Umbilical cord (tissue), 2 donors: ENCODE data around the gene PPP1R3C. TPM values are rescaled to one million over a fixed set of nuclear protein-coding genes. Genes with fewer than 3 reads are reported as not detected.
A peak's percentile ranks its signal among the peaks of the same experiment; 100 is the strongest.

Experiments used
- DNase-seq: peaks from one replicate; pipeline ENCODE4 v3.0.0-alpha.2; 2015; ENCODE audit warnings: low spot score
- total RNA-seq: library from RNA; depleted of rRNA; stranded (reverse); fragments of >200 nt; gene quantifications from one replicate; pipeline ENCODE4 v1.2.3, GENCODE V29; 2014; ENCODE audit warnings: low replicate concordance; ENCODE audit not compliant: insufficient read depth

Gene PPP1R3C
- total RNA-seq, 1 donor from 2014 or later: 189 TPM

DNA sequence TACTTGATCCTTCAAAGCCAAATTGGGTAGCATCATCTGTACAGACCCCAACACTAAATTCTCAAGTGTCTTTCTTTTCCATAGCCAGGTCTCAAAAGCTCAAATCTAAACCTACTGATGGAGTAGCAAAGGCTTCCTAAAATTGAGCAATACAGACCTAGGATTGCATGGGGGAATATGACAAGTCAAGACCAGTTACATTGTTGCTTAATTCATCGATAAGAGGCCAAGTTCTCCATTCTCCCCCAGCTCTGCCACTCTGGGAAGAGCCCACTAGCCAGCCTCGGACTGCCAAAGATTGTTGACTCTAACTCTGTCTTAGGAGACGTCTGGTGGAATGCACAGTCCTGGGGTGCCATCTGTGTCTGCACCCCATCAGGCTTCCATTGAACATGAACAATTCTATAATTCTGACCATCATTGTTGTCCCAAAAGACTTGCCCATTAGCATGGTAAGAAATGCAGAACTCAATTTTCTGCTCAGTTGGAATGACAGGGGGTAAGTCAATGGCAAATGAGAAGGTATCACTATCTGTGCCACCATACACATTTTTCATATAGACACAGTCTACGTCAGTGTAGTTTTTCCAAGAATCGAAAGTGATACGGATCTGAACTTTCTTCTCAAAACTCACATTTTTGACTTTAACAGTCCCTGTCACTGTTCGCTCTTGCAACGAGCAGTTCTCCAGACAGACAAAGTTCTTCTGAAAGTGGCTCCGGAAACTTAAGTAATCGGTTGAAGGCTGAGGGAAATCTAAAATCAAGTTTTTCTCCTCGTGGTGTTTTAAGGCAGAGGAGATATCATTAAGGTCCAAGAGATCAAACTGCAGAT, 2.9 kb downstream of the PPP1R3C start:
- DNase-seq: no peak

DNA sequence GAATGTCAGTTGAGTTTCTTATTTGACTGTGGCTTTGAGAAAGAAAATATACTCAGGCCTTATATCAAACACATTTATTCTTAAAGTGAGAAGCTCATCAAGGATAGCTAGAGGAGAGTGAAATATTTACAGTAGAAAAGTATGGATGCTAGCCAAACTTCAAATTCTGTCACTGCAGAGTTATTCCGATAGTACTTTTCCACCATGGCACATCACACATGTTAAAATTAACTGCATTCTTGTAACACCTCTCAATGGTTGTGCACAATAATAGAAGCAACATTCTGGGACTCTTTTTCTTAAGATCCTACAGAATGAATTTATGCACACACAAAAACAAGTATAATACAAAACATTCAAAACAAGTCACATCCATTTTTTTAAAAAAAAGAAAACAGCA, 4.5 kb downstream of the PPP1R3C start:
- no peak for DNase-seq

DNA sequence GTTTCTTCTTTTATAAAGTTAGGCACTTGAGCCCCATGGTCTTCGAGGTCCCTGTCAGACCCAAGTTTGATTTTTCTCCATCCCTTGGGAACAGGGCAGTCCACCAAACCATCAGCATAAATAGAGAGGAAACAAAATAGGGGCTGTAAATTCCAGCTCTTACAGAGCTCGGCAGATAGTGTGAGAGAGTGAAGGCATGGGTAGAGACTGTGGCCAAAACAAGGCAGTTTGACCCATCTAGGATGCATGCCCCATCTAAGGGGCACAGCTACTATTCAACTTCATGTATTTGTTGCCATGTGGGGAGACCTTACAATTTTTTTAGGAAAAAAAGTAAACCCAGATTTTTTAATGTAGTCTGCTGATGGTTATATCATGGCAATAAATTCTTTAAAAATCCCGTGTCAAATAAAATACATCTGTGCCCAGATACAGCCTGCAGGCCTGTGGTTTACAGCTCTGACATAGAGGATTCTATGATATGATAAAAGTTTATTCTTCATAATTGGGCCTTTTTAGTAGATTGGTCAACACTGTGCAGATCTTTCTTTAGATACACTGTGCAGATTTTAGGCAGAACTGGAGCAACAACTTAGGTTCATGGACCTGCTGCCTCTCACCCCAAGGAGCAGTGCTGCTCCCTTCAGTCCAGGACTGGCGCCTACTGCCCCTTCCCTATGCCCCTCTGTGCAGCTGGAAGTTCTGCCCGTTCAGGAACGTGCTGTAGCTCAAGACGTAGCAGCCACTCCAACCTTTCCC, 5.3 kb downstream of the PPP1R3C start:
- DNase-seq: peak; percentile 71

DNA sequence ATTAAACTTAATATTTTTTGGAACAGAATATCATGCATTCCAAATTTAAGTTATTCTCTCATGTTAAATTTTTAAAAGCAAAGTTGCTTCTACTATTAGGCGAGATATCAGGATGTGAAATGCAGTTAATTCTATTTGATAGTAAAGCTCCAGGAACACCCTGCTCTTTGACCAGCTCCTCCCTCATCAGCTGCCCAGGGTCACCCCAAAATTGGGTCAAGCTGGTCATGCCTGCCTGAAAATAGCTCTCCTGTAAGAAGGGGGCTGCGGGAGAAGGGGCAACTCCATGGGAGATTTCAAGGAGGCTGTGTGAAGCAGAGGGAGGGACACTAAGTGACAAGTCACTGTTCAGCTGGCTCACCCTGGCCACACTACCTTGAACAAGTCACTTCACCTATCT, 5.9 kb downstream of the PPP1R3C start:
- no peak for DNase-seq

DNA sequence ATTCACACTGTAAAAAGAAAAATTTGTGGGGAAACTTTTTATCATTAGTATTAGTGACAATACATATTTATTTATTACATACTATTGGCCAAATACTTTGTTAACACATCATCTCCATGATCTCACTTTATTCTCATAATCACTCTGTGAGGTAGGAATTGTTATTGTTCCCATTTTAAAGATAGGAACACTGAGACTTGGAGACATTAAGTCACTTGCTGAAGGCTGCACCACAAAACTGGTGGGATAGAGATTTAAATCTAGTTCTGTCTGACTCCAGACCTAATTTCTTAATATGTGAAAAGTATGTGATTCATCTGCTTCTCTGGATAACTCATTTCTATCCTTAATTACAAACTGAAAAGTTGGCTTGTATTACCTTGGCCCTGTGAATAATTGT, 8.2 kb downstream of the PPP1R3C start:
- no peak for DNase-seq

DNA sequence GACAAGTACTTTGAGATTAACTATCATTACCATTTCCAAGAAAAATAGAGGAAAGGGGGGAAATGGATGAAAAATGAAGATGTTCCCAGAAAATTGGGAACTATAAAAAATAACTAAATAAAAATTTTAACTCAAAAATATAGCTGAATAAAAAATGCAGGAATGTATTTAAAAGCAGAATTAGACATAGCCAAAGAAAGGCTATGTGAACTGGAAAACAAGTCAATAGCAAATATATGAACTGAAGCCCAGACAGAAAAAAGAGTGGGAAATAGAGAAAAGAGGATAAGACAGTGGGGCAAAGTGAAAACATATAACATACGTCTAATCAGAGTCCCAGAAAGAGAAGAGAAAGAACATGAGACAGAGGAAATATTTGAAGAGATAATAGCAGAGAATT, 10.3 kb downstream of the PPP1R3C start:
- DNase-seq: no peak

DNA sequence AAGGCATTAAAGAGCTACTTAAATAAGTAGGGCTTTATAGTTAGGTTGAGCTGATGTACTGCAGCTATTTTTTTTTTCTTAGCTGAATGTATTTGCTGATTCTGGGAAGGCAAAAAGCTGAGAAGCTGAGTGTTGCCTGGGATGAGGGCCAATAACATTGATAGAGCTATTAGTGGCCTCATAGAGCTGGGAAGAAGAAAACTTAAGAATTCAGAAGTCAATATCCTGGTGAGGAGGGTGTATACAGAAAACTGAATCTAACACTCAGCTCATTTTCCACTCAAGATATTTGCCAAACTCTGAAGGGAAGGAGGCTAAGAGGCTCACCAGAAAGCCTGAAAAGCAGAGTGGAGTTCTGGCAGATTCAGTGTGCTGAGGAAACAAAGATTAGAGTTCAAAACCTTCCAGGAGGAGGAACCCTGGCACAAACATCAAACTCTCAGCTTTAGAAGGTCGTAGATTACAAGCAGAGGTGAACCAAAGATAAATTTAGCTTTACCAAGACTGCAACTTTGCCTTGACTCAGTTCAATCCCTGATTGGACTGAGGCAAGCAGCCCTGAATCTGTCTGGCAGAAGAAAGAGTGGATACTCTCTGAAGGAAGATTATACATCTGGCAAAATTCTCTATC, 11.3 kb downstream of the PPP1R3C start:
- DNase-seq: no peak

DNA sequence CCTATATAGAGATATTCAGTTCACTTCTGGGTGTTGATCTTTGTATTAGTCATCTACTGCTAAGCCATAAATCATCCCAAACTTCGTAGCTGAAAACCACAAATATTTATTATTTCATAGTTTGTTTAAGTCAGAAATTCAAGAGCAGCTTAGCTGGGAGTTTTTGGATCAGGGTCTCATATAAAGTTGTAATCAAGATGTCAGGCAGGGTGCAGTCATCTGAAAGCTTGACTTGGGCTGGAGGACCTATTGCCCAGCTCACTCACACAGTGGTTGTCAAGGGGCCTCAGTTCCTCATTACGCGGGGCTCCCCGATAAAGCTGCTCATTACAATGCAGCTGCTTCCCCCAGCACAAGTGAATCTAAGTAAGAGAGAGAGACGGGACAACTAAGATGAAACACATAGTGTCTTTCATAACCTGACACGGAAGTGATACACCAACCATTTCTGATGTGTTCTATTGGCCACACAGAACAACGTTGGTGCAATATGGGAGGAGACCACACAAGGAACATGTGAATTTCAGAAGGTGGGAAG, 15.7 kb downstream of the PPP1R3C start:
- peak; percentile 69 for DNase-seq

DNA sequence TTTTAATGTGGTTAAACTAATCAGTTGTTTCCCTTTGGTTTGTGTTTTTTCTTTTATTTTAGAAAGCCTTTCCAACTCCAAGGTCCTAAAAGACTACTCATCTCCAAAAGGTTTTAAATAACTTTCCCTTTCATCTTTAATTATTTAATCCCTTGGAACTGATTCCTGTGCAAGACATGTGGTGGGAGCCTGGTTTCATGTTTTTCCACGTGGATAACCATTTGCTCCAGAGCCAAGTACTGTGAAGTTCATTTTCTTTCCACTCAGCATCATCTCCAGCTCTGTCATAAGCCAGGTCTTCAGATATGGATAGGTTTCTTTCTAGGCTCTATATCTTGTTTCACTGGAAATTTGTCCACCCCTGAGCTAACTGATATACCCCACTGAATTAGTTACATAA, 16.7 kb downstream of the PPP1R3C start:
- peak; percentile 61 for DNase-seq

DNA sequence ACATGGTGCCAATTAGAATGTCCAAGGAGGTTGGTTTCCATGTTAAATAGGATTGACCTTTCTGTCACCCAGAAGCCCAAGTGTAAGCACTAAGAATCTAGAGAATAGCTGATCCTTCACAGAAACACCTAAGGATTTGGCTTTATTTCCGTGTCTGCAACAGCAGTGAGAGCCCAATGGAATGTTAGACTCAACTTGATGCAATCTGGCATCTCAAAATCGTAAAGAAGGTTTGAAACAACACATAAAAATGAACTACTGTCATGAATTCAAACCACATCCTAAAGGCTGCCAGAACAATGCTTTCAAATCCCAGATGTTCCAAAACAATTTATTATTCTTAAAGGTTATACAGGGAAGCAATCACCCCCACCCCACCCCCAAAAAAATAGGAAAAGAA, 18.6 kb downstream of the PPP1R3C start:
- peak; percentile 93 for DNase-seq

DNA sequence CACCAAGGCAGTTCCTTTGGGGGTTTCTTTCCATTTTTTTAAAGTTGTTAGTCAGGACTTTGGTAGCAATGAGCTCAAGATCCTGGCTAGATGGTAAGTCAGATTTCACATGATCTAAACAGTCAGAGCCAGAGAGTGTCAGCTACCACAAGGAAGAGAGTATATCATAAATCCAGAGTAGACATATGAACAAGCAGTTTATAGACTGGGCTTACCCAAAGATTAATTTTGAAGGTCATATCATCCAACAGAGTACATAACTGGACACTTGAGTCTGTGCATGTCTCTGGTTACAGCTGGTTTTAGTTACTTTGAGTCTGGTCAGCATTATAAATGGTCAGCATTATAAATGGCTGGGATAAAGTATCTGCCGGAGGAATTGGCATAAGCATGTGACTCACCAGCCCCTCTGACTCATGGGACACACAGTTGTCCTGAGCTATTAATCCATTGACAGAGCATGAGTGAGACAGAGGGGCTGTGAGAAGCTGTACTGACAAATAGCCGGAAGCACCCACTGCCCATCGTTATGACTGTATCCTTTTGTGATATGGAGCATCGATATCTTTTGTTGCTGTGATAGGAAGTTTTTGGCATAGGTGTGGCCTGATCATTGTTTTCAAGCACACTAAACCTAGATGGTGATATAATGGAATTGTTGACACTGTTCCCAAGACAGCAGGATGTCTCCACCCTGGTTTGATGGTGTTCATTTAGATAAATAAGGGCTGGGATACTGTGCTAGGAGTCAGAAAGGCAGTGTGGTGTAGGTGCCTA, 19.3 kb downstream of the PPP1R3C start:
- DNase-seq: peak; percentile 98

DNA sequence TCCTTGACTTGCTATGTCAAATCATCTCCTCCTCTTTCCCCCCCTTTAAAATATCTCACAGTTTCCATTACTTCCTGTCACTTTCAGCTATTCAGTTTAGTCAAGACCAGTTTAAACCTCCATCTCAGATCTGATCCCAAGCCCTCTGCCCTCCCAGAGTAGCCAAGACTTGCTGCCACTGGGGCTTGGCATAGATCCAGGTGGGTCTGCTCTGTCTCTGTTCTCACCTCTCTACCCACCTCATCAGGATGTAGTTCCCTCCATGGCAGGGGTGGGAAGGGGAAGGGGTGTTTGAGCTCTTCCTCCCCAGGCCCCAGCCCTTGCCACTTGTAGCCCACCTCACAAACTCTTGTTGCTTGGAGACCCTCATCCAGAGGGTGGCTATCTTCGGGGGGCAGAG, 22.0 kb downstream of the PPP1R3C start:
- DNase-seq: no peak

DNA sequence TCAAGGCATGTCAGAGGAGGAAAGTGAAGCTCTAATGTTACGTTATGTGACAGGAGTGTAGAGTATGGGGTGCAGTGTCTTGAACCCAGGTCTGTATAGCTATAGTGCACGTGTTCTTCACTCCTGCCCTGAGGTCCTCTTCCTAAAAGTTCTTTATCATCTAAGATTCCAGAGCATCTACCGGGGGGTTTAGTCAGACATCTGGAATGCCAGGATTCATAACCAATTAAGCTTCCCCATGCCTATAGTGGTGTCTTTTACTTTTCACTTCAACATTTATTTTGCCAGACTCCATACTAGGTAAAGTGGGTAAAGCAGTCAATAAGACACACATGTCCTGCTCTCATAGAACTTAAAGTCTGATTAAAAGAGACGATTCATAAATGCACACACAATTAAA, 22.4 kb downstream of the PPP1R3C start:
- no peak for DNase-seq

DNA sequence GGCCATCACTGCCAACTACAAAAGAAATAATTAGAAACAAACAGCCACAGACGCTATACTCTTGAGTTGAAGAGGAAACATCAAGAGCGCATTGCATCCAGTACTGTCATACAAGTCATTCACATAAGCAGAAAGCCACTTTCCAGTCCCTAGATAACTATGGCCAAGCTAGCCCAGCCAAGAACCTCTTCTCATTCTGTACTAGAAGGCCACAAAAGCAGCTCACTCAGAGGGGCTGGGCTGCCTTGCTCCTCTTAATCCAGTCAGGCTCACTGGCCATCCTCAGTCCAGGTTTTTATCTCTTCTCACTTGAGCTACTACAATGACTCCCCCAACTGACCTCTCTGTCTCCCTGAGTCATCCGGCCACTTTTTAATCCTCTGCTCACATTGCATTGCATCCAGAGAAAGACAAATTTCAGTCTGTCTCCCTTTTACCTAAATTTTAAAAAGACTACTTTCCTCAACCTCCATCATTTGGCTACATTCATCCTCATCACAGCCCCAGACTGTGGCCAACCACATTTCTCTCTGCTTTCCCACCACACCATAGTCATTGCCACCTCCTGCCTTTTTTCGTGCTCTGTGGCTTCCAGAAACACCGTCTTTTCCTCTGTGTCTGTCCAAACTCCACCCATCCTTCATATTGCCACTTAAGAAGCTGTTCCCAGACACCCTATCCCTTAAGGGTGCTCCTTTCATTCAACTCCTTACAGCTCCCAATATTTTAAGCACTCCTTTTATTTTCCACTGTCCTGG, 25.0 kb downstream of the PPP1R3C start:
- peak; percentile 79 for DNase-seq

DNA sequence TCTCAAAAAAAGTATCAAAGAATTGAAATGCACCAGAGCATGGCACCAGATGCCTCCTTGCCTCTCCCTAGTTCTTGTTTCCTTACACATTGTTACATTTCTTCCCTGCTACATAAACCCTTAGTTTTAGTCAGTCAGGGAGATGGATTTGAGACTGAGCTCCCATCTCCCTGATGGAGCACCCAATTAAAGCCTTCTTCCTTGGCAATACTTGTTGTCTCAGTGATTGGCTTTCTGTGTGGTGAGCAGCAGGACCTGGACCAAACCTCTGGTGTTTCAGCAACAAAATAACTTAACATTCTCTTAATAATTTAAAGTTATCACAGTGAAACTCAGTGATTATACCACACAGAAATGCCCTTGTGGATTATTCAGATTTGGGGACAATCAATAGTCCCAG, 26.9 kb downstream of the PPP1R3C start:
- DNase-seq: no peak

DNA sequence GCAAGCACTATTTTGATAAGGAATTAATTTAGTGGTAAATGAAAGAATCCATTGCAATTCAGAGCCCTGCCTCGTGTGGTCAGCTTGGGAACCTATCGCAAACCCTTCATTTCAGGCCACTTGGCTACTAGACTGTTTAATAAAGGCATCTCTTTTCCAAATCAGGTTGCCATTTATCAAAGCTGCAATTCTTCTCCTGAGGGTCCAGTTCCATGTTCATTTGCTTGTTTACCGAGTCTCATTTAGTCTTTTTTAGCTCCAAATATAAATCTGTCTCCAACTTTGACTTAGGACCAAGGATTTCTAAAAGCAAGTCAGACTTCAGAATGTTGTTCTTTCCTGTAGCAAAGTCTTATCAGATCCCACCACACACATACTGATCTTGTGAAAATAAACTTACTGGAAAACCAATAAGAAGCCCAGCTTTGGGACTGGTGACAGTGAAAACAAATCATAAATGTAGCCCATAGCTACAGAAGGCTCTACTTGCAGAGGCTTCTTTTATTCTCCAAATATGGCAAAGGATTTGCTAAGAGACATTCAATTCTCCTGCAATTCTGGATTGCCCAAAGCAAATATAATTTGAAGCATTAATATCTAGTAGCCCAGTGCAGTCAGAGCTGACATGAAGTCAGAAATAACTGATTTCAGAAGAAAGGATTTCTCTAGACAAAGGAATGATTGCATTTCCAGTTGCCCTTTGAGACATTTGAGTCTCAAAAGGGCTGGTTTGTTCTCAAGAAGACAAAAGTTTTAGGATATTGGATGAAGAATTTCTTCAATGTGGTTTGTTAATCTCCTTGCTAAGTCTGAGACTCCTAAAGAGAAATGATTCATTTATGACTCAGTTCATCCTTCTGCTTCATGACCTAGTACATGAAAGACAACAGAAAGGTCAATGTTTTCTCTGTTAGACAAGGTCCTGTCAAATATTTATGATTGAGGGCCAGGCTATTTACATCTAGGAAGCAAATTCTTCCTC, 28.0 kb downstream of the PPP1R3C start:
- peak; percentile 84 for DNase-seq

DNA sequence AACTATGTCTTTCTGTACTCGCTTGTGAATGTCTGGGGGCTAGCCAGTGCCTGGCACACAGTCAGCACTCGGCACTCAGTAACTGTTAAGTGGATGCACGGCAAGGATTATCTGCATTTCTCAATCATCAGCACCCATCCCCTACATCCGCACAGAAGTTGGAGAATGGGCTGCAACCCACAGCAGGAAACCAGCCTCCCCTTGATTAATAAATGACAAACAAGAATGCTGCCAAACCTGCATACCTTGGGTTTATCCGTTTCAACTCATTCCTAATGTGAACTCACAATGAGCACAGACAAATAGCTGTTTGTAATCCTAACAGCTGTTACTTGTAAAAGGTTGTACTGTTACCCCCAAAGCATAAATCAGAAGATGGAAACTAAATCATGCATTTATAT, 28.9 kb downstream of the PPP1R3C start:
- DNase-seq: peak; percentile 83

DNA sequence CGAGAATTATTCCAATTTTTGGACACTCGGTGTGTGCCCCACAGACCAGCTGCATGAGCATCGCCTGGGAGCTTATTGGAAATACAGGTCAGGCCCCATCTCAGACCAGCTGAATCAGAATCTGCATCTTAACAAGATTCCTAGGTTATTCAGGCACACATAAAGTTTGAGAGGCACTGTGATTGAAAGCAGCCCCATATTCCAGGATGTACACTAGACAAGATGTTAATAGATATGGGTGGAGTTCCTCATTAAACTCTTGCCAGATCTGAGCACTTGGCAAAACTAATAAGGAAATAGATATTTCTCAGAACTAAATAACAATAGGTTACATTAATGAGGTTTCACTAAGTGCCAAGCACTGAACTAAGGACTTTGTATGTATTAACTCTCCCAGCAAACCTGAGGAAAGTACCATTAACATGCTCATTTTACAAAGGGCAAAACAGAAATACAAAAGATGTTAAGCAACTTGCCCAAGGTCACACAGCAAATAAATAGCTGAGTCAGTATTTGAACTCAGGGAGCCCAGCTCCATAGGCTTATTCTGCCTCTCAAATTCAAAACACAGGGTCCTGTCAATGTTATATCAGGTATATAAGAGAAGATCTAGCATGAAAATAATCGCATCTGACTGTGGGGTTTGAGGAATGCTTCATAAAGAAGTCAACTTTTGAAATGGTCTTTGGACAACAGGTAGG, 29.9 kb downstream of the PPP1R3C start:
- DNase-seq: peak; percentile 33

DNA sequence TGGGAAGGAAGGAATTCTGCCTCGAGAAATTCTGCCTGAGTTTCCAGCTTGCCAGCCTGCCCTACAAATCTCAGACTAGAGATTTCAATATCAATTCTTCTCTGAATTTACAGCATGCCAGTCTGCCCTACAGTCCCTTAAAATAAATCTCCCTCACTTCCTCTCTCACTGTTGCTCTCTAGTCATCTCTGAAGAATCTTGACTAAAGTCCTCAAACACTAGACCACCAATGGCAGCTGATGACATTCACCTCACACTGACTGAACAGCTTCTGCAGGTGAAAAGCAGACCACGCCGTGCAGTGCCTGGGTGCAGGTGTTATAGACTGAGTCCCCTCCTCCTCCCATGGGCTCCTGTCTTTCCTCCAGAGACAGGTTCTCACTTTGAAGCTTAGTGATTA, 30.4 kb downstream of the PPP1R3C start:
- no peak for DNase-seq
